ENCODE data around the gene SEPSECS. TPM values are rescaled to one million over a fixed set of nuclear protein-coding genes. Genes with fewer than 3 reads are reported as not detected.

The SEPSECS gene
- total RNA-seq: 22.2 TPM

DNA sequence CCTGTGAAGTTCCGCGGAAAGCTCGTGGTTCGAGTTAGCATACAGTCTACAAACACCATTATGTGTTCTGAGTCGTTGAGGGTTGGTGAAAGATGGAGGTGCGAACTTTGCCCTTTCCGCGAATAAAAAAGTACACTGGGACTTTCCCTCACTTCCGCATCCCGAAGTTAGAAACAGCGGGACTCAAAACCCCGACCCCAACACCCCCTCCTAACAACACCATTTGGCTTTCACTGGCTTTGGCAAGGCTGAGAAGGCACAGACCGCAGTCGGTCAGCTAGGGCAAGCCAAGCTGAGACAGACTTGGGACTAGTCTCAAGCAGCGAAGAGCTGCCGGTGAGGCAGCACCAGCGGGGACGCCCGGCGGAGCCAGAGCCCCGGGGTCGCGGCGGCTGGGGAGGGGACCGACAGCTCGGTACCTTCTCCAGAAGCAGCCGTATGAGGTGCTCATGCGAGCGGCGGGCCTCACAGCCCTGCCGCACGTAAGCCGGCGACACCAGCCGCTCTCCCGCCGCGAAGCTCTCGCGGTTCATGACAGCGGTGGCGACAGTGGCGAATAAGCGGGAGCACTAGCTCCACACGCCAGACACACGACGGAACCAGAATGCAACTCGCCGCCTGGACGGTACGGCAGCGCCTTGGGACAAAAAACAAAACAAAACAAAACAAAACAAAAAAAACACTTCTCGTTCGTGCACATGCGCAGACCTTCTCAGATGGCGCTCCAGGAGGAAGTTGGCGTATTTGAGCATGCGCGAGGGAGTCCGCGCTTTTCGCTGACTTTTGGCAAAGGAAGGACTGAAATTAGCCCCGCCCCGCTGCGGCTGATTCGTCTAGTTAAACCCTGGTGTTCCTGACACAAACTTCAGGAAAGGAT is at the start of gene SEPSECS:
SEPSECS (minus strand) TSS at position 613 of the 877 bp plus-strand sequence; CDS start at position 533, 80 bp downstream.
- no peaks in the 10 kb centered on the region for H3K9me3 ChIP-seq (ENCODE audit: low read depth, low read length)
- H3K27me3 ChIP-seq (ENCODE audit: insufficient read depth, low read length): no peaks in the 10 kb centered on the region
- peaks cover 30% of the 10 kb centered on the region for H3K4me1 ChIP-seq (ENCODE audit: insufficient read depth, low read length)
- peak within 1 kb of the TSS; percentile 83 for H3K4me3 ChIP-seq (ENCODE audit: low read length)

DNA sequence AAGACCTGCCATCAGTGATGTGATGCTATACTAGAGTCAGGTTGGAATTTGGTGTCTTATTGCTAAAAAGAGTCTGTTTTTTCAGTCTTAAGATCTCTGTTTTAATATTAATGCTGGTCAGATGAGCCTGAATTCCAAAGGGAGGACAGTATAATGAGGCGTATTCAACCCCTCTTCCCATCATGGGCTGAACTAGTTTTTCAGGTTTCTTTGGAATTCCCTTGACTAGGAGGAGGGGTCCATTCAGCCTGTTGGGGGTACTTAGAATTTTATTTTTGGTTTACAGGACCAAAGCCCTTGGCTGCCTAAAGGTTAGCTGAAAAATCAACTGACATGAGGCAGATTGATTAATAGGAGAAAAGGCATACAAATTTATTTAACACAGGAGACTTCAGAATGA is 49.5 kb upstream of the SEPSECS start:
- Histone ChIP-seq H3K4me3 (ENCODE audit: low read length) (no peak overlapping the region), H3K9me3 (ENCODE audit: low read depth, low read length) (no peaks in the 10 kb centered on the region), H3K27me3 (ENCODE audit: insufficient read depth, low read length) (no peaks in the 10 kb centered on the region), H3K4me1 (ENCODE audit: insufficient read depth, low read length) (no peaks in the 10 kb centered on the region)

DNA sequence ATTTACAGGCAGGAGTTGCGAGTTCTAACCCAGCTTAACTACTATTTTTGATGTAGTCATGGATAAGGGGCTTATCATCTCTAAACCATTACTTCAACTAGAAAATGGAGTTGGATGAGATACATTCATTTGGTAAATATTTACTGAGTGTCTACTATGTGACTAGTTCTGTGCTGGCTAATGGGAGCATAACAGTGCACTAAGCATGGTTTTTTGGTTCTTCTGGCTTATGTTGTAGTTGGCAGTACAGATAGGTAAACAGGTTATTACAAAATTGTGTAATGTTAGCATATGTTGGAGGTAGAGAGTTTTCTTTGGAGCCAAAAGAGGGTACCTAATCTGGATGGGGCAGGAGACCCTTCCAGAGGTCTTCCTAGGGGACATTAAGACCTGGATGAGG is 47.7 kb upstream of the SEPSECS start:
- Histone ChIP-seq H3K27me3 (ENCODE audit: insufficient read depth, low read length) (no peaks in the 10 kb centered on the region), H3K4me1 (ENCODE audit: insufficient read depth, low read length) (no peaks in the 10 kb centered on the region), H3K4me3 (ENCODE audit: low read length) (no peak overlapping the region), H3K9me3 (ENCODE audit: low read depth, low read length) (no peaks in the 10 kb centered on the region)

DNA sequence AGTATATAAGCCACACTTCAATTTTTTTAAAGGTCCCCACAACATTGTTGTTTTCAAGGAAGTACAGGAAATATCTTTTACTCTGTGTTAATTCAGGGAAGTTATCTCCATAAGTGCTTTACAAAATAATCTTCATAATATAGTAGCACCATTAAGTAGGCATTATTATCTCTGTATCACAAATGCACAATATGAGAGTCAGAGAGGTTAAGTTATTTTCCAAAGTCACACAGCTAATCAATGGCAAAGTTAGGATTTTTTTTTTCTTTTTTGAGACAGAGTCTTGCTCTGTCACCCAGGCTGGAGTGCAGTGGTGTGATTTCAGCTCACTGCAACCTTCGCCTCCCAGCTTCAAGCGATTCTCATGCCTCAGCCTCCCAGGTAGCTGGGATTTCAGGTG is 38.5 kb upstream of the SEPSECS start:
- Histone ChIP-seq H3K4me3 (ENCODE audit: low read length) (no peak overlapping the region), H3K9me3 (ENCODE audit: low read depth, low read length) (no peaks in the 10 kb centered on the region), H3K4me1 (ENCODE audit: insufficient read depth, low read length) (no peaks in the 10 kb centered on the region), H3K27me3 (ENCODE audit: insufficient read depth, low read length) (no peaks in the 10 kb centered on the region)

DNA sequence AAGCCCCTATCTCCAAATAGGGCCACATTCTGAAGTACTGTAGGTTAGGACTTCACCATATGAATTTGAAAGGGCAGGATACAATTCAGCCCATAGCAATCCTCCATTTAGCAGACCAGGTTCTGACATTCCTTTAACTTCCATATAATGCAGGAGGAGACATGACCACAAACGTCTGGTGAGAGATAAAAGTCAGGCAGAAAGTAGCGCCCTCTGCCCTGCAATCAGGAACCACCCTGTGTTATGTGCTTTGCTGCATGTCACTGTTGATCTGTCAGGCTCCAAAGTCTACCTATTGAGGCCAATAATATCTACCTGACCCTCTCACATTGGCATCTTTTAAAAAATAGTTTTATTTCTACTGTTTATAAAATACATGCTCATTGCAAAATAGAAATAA is 30.2 kb upstream of the SEPSECS start:
- H3K4me1 ChIP-seq (ENCODE audit: insufficient read depth, low read length): no peaks in the 10 kb centered on the region
- H3K27me3 ChIP-seq (ENCODE audit: insufficient read depth, low read length): no peaks in the 10 kb centered on the region
- no peak overlapping the region for H3K4me3 ChIP-seq (ENCODE audit: low read length)
- H3K9me3 ChIP-seq (ENCODE audit: low read depth, low read length): no peaks in the 10 kb centered on the region

DNA sequence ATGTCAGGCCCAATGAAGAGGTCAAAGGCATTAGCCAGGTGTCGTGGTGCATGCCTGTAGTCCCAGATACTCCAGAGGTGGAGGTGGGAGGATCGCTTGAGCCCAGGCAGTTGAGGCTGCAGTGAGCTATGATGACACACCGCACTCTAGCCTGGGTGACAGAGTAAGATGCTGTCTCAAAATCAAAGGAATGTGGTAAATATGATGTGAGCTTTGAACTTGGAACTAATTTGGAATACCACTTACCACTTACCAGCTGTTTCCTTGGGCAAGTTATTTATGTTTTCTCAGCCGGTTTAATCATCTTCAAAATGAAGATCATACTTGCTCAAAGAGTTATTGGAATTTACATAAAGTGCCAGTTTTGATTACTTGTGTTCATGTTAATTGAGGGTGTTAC is 23.8 kb upstream of the SEPSECS start:
- Histone ChIP-seq H3K4me1 (ENCODE audit: insufficient read depth, low read length) (peaks cover 8% of the 10 kb centered on the region), H3K4me3 (ENCODE audit: low read length) (no peak overlapping the region), H3K27me3 (ENCODE audit: insufficient read depth, low read length) (no peaks in the 10 kb centered on the region), H3K9me3 (ENCODE audit: low read depth, low read length) (no peaks in the 10 kb centered on the region)

DNA sequence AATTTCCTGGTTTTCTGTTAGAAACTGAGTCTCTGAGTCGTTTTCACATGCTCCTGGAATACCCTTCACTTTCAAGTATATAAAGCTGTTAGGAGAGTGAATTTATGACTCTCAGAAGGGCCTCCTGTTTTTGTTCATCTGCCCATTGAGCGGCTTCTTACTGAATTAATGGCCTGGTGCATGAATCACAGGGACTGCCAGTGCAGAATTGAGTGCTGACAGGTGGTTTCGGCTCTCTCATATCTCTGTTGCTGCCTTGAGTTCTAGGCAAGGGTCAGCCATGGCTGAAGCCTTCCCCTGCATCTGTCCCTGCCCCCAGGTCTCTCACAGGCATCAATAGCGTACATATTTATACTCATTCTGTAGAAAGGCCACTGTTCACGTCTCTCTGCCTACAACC is 22.7 kb upstream of the SEPSECS start:
- no peaks in the 10 kb centered on the region for H3K27me3 ChIP-seq (ENCODE audit: insufficient read depth, low read length)
- no peaks in the 10 kb centered on the region for H3K9me3 ChIP-seq (ENCODE audit: low read depth, low read length)
- no peak overlapping the region for H3K4me3 ChIP-seq (ENCODE audit: low read length)
- peaks cover 8% of the 10 kb centered on the region for H3K4me1 ChIP-seq (ENCODE audit: insufficient read depth, low read length)

DNA sequence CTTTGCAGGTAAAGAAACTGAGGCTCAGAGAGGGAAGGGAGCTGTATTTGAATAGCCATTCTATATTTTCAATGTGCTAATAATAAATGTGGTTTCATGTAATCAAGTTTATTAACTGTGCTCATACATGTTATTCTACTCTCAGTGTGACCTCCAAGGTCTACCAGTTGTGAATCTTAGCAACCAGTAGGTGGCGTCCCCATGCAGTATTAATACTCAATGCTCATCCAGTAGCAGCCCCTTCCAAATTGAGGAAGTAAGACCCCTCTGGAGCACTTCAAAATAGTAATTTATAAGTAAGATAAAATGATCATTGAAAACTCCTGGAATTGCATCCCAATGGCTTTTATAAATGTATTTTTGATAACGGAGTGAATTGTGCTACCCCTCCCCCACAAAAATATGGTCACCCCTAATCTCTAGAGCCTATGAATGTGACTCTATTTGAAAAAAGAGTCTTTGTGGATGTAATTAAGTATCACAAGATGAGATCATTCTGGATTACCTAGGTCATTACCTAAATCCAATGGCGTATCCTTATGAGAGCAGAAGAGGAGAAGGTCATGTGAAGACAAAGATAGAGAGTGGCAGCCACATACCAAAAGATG is 20.4 kb upstream of the SEPSECS start:
- H3K4me3 ChIP-seq (ENCODE audit: low read length): no peak overlapping the region
- H3K4me1 ChIP-seq (ENCODE audit: insufficient read depth, low read length): peaks cover 8% of the 10 kb centered on the region
- H3K27me3 ChIP-seq (ENCODE audit: insufficient read depth, low read length): no peaks in the 10 kb centered on the region
- no peaks in the 10 kb centered on the region for H3K9me3 ChIP-seq (ENCODE audit: low read depth, low read length)

DNA sequence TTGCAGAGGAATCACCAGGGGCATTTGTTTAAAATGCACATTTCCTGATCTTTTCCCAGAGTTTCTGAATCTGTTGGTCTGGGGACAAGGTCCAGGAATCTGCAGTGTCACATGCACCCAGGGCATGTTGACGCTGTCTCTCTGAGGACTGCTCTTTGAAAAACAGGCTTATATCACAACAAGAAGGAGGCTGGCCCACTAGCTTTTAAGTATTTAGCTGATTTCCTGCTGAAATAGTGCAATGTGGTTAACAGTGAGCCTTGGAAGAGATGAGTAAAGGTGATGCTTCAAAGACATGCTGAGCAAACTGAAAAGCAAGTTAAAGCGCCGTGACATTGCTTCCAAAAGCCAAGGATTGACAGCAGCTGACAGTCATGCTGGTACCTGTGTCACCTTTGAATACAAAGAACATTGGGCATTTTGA is 18.6 kb upstream of the SEPSECS start:
- Histone ChIP-seq H3K4me1 (ENCODE audit: insufficient read depth, low read length) (peaks cover 18% of the 10 kb centered on the region), H3K4me3 (ENCODE audit: low read length) (no peak overlapping the region), H3K27me3 (ENCODE audit: insufficient read depth, low read length) (no peaks in the 10 kb centered on the region), H3K9me3 (ENCODE audit: low read depth, low read length) (no peaks in the 10 kb centered on the region)

DNA sequence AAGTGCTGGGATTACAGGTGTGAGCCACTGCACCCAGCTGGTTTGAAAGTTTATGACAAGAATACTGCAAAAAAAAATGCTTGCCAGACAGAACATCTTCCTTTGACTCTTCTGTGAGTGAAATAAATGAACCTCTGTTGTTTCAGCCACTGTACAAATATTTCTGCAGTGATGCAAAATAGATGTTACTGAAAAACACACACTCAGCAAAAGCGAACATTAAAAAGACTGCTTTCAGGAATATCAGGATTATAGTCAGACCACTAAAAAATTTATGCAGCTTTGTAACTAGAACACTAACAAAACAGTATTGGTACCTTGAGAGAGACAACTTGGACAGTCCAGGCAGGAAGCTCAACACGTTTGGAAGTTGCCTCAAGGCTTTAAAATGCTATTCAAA is 16.9 kb upstream of the SEPSECS start:
- Histone ChIP-seq H3K9me3 (ENCODE audit: low read depth, low read length) (no peaks in the 10 kb centered on the region), H3K4me3 (ENCODE audit: low read length) (no peak overlapping the region), H3K4me1 (ENCODE audit: insufficient read depth, low read length) (peaks cover 29% of the 10 kb centered on the region), H3K27me3 (ENCODE audit: insufficient read depth, low read length) (no peaks in the 10 kb centered on the region)

DNA sequence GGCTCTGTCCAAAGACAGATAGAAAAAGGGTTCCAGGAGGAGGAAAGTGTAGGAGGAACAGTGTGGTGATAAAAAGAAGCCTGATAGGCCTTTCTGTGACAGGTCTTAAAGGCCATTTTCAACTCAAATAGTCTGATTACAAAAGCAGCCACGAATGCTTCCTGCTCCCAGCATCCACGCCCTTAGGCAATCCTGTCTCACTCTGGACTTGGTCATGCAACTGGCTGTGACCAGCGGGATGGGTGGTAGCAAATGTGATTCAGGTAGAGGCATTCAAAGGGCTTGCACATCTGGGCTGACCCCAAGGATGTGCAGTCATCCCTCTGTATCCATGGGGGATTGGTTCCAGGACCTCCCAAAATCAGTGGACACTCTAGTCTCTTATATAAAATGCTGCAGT is 14.4 kb upstream of the SEPSECS start:
- Histone ChIP-seq H3K9me3 (ENCODE audit: low read depth, low read length) (no peaks in the 10 kb centered on the region), H3K4me3 (ENCODE audit: low read length) (no peak overlapping the region), H3K4me1 (ENCODE audit: insufficient read depth, low read length) (peaks cover 27% of the 10 kb centered on the region), H3K27me3 (ENCODE audit: insufficient read depth, low read length) (no peaks in the 10 kb centered on the region)

DNA sequence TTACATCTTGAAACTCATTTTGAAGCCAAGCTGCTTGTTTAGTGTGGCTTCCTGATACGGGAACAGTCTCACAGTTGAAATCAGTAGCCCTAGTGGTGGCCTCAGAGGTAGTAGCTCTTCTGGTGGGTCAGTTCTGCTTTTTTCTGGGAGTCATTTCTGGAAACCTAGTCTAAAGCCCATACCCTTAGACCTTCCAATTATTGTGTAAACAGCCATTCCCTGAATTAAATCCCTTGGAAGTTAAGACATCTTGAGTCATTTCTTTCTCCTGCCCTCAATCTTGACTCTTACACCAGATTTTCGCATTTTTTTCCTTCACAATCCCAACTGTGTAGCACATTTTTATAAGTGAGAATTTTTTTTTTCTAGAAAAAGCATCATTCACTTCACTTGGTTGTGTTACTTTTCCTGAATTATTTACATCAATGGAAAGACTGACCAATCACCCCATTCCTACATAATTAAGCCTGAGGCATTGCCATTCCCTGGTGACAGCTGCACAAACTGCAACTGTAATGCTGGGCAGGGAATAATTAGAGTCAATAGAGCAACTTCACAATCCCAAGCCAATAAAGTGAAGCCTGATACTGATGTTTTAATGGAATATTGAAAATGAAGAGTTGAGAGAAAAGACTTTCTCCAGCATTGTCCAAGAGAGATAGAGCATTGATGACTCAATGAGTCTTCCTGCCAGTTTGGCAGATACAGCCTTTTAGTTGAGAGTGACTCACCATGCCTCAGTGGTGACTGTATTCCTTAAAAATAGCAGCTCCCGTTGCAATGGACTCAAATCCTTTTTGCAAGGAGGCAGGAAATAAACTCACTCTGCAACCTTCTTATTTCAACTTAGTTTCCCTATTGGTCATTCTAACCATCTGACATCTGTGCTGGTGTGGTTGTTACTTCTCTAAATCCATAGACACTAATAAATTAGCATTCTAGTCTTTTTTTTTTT is 13.0 kb upstream of the SEPSECS start:
- Histone ChIP-seq H3K27me3 (ENCODE audit: insufficient read depth, low read length) (no peaks in the 10 kb centered on the region), H3K4me1 (ENCODE audit: insufficient read depth, low read length) (peaks cover 27% of the 10 kb centered on the region), H3K4me3 (ENCODE audit: low read length) (no peak overlapping the region), H3K9me3 (ENCODE audit: low read depth, low read length) (no peaks in the 10 kb centered on the region)

DNA sequence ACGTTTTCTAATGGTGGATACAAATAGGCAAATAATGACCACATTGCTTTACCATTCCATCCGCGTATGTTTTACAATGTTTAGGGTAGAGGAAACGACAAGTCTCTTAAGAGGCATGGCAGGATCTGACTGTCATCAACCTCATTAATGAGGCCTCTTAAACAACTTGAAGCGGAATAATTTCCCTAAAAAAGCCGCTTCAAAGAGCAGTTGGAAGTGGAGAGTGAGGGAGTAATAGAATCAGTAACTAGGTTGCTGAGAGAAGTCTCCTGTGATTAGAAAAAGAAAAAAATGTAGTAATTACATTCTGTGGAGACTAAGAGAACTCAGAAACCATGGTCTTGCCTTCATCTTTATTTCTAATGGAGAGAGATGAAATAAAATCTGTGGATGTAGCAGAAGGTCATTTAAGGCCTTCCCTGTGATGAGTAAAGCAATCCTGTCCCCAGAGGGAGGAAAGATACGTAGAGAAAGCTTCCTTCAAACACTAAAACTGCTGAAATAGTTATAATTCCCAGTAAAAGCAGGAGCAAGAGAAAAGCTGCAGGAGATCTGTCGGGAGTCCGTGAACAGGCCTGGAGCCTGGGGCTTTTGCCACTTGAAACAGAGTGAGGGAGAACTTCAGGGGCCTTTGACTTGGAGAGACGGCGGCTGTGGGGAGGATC is 11.1 kb upstream of the SEPSECS start:
- Histone ChIP-seq H3K4me1 (ENCODE audit: insufficient read depth, low read length) (peaks cover 27% of the 10 kb centered on the region), H3K9me3 (ENCODE audit: low read depth, low read length) (no peaks in the 10 kb centered on the region), H3K27me3 (ENCODE audit: insufficient read depth, low read length) (no peaks in the 10 kb centered on the region), H3K4me3 (ENCODE audit: low read length) (no peak overlapping the region)

DNA sequence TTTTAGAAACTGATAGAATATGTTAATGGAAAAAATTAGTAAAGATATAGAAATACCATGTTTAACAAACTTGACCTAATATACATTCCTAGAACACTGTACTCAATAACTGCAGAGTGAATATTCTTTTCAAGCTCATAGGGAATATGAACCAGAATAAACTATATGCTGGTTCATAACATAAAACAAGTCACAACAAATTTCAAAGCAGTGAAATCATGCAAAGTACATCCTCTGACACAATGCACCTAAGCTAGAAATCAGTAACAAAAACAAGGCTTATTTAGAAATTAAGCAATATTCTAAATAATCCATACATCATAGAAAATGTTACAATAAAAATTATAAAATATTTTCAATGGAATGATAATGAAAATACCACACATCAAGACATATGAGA is 9.2 kb upstream of the SEPSECS start:
- no peaks in the 10 kb centered on the region for H3K9me3 ChIP-seq (ENCODE audit: low read depth, low read length)
- no peaks in the 10 kb centered on the region for H3K27me3 ChIP-seq (ENCODE audit: insufficient read depth, low read length)
- no peak overlapping the region for H3K4me3 ChIP-seq (ENCODE audit: low read length)

More for the DNA sequence above, 9.2 kb upstream of the SEPSECS start:
- peaks cover 23% of the 10 kb centered on the region for H3K4me1 ChIP-seq (ENCODE audit: insufficient read depth, low read length)

Data from mononuclear cell (primary cell).